ENCODE data around the gene ISLR2.
"Not testable (repeated sequence)": the region's sequence is repeated elsewhere in the genome, so short reads cannot be mapped to it uniquely, and the experiment has no call there.

The ISLR2 gene, protein sequence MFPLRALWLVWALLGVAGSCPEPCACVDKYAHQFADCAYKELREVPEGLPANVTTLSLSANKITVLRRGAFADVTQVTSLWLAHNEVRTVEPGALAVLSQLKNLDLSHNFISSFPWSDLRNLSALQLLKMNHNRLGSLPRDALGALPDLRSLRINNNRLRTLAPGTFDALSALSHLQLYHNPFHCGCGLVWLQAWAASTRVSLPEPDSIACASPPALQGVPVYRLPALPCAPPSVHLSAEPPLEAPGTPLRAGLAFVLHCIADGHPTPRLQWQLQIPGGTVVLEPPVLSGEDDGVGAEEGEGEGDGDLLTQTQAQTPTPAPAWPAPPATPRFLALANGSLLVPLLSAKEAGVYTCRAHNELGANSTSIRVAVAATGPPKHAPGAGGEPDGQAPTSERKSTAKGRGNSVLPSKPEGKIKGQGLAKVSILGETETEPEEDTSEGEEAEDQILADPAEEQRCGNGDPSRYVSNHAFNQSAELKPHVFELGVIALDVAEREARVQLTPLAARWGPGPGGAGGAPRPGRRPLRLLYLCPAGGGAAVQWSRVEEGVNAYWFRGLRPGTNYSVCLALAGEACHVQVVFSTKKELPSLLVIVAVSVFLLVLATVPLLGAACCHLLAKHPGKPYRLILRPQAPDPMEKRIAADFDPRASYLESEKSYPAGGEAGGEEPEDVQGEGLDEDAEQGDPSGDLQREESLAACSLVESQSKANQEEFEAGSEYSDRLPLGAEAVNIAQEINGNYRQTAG

DNA sequence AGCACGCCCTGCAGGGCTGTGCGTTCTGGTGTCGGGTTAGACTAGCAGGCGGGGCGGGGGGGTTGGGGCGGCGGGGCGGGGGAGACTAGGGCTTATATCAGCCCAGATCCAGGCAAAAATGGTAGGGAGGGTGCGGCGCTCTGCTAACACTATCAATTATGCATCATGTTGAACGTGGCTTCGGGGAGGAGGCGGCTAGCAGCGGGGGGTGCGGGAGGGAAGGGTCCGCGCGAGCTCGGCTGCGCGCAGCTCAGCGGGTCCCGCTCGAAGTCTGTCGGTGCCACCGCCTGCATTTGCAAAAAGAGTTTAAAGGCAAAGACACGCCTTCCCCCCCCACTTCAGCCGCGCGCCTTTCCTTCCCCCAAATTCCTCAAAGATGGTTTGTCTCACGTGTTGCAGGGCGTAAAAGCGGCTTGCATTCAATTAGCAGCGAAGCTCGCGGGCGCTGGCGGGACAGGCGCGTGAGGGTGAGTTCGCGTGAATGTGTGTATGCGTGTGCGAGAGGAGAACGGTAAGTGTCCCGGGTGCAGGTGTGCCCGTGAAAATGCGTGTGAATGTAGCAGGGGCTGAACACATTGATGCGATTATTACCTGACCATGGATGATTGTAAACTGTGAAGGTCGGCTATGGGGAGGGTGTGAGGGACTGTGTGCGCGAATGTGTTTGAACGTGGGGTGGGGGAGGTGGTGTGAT lies at the start of gene ISLR2:
Gene ISLR2 (plus strand): TSS at position 432 of the 694 bp plus-strand sequence. CDS start 2,169 bp downstream, outside the sequence.
- TF ChIP-seq, protein P1, sequence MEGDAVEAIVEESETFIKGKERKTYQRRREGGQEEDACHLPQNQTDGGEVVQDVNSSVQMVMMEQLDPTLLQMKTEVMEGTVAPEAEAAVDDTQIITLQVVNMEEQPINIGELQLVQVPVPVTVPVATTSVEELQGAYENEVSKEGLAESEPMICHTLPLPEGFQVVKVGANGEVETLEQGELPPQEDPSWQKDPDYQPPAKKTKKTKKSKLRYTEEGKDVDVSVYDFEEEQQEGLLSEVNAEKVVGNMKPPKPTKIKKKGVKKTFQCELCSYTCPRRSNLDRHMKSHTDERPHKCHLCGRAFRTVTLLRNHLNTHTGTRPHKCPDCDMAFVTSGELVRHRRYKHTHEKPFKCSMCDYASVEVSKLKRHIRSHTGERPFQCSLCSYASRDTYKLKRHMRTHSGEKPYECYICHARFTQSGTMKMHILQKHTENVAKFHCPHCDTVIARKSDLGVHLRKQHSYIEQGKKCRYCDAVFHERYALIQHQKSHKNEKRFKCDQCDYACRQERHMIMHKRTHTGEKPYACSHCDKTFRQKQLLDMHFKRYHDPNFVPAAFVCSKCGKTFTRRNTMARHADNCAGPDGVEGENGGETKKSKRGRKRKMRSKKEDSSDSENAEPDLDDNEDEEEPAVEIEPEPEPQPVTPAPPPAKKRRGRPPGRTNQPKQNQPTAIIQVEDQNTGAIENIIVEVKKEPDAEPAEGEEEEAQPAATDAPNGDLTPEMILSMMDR (conservative IDR thresholded peaks at IDR 0.05; ENCODE audit: low read depth) = no peak
- ChIA-PET CTCF (interaction anchor here (0.6 to 4.7 kb wide), 5 partner anchors 166 to 192 kb away, joined by 4 to 47 read pairs (median 7); no protein-coding TSS in a partner anchor), POLR2A (ENCODE audit: low non-redundant PET) (no interaction called here)
- no peak within 1 kb of the TSS for H3K27ac ChIP-seq
- no peak for DNase-seq (ENCODE audit: low spot score)

DNA sequence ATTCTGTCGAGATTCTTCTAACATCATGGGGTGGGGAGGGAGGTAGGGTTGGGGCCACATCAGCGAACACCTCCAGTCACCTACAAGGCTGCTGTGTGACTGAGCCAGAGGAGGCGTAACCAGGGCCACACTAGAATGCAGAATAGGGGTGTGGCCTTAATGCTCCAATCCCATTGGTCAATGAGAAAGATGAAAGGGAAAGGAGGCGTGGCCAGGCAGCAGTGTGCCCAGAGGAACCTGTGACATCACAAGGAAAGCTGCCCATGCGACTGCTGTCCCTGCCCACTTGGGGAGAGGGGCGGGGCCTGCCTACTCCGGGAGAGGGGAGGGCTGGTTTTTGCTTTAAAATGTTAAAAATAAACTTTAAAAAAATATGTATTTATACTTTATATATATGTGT lies 47.9 kb upstream of the ISLR2 start, which contains the start of gene GOLGA6A:
Gene GOLGA6A (minus strand): TSS at position 101 of the 400 bp plus-strand sequence. CDS start 41 bp downstream, at position 60.
- DNase-seq (ENCODE audit: low spot score); POLR2A ChIA-PET (ENCODE audit: low non-redundant PET); CTCF ChIA-PET; H3K27ac ChIP-seq: not testable (repeated sequence)

DNA sequence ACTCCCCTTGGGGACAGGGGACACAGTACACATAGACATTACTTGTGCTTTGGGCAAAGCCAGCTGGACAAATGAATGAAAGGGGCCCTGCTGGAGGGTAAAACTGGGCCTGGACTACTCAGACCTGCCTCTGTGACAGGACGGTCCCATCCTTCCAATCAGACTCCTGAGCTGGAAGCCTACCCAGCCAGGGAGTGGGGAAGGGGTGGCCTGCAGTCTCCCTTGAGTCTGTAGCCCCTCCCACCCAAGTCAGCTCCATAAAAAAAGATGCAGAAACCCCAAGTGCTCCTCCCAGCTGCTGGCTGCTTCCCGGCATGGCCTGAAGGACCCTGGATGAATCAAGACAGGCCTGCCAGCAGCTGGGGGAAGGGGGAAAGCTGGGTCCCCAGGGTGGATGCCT lies 35.8 kb upstream of the ISLR2 start:
- POLR2A ChIA-PET (ENCODE audit: low non-redundant PET); DNase-seq (ENCODE audit: low spot score): not testable (repeated sequence)

DNA sequence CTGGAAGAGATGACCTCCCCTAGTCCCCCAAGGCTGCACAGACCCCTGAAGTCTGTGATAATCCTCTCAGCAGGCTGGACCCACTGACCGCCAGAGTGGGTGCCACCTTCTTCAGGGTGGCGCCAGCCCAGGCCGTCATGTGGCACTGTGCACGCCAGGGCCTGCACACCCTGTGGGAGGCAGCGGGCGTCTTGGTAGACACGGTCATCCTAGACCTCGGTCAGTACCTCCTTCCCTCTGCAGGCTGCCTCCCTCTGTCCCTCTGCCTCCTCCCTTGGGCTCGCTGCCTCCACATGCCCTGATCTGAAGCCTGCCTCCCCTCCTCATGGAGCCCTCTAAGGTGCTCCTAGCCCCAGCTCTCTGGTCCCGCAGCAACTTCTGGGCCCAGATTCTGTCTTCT lies 34.8 kb upstream of the ISLR2 start:
- CTCF ChIA-PET; H3K27ac ChIP-seq; DNase-seq (ENCODE audit: low spot score); POLR2A ChIA-PET (ENCODE audit: low non-redundant PET): not testable (repeated sequence)

More for the DNA sequence above, 35.8 kb upstream of the ISLR2 start:
- H3K27ac ChIP-seq, CTCF ChIA-PET: not testable (repeated sequence)

DNA sequence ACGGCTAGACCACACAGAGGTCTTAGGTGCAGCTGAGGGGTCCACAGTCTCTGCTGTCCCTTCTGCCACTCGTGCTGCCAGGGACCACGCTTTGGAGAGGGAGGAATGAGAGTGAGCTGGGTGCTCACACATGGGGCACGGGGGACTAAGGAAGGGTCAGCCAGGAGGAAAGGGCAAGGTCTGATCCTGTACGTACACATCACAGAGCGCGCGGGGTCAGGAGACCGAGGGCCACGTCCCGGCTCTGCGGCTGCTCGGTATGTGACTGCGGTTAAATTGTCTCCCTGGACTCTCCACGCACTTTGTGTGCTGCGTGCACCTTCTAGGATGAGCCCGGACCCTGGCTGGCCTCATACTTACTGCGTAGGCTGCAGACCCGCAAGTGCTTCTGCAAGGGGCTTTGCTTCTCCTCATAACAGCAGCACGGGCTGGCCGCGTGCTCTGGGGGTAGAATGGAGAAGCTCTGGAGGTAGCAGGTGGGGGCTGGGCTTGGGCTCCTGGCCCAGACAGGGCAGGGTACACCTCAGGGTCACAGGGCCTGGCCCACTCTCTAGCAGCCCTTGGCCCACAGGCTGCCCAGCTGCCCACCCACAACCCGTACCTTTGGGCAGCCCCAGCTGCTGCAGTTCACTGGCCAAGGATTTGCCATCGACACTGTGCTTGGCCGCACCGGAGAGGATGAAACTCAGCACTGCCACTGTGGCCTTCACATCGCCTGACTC lies 33.5 kb upstream of the ISLR2 start:
- DNase-seq (ENCODE audit: low spot score); H3K27ac ChIP-seq; CTCF ChIA-PET; POLR2A ChIA-PET (ENCODE audit: low non-redundant PET): not testable (repeated sequence)

DNA sequence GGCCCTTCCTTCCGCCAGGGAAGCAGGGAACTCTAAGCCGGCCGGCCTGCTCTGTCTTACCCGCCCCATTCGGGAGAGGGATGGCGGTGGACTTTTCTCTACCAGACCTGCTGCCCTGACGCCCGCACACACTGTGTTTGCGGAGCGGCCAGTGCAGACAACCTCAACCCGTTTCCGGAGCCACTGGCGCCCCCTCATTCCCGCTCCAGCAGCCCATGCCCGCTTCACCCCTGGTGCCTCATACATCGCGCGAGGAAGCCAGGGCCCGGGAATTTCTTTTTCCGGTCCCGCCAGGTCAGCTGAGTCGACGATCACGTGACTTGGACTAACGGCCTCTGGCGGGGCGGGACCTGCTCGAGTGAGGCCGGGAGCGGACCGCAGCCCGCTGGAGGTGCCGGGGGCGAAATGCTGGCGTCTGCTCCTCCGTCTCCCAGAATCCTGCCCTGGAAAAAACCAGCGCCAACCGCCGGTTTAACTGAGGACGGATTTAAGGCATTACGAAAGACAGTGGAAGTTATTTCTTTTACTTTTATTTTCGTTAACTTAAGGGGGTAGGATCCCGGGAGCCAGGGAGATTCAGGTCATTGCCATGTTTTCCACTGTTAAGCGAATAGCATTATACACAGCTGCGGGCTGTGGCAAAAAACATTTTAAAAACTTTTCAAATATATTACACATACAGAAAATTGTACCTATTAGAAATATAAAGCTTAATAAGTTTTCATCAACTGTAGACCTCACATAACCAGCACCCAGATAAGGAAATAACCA lies 30.2 kb upstream of the ISLR2 start:
- H3K27ac ChIP-seq = peak overlapping the region; percentile 61
- peak; percentile 87 for DNase-seq (ENCODE audit: low spot score)
- POLR2A ChIA-PET (ENCODE audit: low non-redundant PET); CTCF ChIA-PET: not testable (repeated sequence)

DNA sequence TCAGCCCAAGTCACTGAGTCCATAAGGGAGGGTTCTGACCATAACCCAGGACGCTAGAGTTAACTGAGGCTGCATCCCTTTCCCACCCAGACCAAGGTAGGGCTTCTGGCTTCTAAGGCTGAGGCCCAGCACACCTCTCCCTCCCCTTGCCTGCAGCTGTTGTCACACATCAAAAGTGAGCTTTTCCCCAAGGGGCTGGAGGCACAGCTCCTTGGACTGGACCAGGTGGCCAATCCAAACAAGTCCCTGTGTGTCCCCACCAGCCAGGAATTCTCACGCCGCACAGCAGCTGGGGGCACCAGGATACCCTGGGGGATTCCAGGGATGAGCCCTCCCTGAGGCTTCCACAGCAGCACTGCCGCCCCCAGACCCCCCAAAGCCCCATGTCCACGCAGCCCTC lies 22.3 kb upstream of the ISLR2 start:
- CTCF ChIA-PET = no interaction called here
- POLR2A ChIA-PET (ENCODE audit: low non-redundant PET) = no interaction called here
- TF ChIP-seq, protein P1 (conservative IDR thresholded peaks at IDR 0.05; ENCODE audit: low read depth) = no peak
- no peak for DNase-seq (ENCODE audit: low spot score)
- no peak overlapping the region for H3K27ac ChIP-seq

DNA sequence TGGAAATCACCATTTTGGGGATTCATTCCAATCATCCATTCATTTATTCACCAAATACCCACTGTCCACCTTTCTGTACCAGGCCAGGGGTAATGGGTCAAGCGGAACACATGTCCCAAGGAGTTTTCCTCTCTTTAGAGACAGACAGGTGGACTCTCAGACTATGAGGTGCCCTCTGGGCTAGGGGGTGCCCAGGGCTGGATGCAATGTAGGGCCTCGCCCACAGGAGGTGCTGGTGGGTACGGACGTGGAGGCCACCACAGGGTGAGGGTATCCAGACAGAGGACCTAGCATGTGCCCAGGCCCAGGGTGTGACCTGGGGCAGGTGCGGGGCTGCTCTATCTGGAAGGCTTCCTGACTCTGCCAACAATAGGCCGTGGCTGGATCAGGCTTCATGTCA lies 21.8 kb upstream of the ISLR2 start:
- CTCF ChIA-PET; DNase-seq (ENCODE audit: low spot score); H3K27ac ChIP-seq; POLR2A ChIA-PET (ENCODE audit: low non-redundant PET): not testable (repeated sequence)

DNA sequence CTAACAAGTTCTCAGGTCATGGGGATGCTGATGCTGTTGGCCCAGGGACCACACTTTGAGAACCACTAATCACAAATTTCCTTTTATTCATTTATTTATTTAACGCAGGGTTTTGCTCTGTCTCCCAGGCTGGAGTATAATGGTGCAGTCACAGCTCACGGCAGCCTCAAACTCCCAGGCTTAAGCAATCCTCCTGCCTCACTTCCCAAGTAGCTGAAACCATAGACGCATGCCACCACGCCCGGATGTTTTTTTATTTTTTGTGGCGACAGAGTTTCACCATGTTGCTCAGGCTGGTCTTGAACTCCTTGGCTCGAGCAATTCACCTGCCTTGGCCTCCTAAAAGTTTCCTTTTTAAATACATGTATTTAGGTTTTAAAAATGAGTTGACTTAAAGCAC lies 20.7 kb upstream of the ISLR2 start:
- ChIA-PET CTCF (no interaction called here), POLR2A (ENCODE audit: low non-redundant PET) (no interaction called here)
- DNase-seq (ENCODE audit: low spot score) = no peak
- TF ChIP-seq, protein P1 (conservative IDR thresholded peaks at IDR 0.05; ENCODE audit: low read depth) = no peak
- H3K27ac ChIP-seq = no peak overlapping the region
